Measurements from ENCODE around the gene SOX4.

The SOX4 gene

DNA sequence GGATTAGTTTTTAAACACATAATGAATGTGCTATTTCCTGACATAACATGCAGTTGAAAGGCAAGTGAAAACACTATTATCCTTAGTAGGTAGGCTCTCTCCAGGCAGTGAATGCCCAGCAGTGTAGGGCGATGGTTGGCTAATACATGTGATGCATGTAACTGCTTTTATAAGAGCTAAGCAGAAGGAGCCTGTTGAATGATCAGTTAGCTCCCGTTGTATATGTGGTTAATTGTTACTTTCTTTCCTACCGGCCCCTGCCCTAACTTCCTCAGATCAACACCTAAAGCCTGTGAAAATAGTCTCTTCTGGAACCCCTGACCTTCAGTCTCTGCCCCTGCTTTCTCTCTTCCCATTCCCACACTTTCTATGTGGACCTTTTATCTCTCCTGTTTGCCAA, 10.5 kb downstream of the SOX4 start:
- DNase-seq (ENCODE audit: low read depth): no peak
- H3K4me3 ChIP-seq (replicated peaks; ENCODE audit: low read depth, low read length): no peak overlapping the region
- TF ChIP-seq, protein P1, sequence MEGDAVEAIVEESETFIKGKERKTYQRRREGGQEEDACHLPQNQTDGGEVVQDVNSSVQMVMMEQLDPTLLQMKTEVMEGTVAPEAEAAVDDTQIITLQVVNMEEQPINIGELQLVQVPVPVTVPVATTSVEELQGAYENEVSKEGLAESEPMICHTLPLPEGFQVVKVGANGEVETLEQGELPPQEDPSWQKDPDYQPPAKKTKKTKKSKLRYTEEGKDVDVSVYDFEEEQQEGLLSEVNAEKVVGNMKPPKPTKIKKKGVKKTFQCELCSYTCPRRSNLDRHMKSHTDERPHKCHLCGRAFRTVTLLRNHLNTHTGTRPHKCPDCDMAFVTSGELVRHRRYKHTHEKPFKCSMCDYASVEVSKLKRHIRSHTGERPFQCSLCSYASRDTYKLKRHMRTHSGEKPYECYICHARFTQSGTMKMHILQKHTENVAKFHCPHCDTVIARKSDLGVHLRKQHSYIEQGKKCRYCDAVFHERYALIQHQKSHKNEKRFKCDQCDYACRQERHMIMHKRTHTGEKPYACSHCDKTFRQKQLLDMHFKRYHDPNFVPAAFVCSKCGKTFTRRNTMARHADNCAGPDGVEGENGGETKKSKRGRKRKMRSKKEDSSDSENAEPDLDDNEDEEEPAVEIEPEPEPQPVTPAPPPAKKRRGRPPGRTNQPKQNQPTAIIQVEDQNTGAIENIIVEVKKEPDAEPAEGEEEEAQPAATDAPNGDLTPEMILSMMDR (IDR thresholded peaks at IDR 0.05; ENCODE audit: low read length, missing control alignments): no peak

DNA sequence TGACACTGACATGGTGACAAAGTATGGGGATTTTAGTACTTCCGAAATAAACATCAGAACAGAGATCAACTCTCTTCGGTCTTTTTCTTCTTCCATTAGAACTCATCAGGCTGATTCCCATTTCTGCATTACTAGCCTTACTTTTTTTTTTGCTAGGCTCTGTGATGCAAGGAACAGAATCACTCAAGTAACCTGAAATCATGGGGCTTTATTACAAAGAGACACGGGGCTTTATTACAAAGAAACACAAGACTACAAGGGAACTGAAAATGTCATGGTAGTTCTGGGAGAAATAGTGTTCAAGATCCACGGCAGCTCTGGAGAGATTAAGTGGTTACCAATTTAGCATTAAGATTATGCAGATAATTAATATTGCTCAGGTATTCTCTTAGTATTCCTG, 11.6 kb downstream of the SOX4 start:
- DNase-seq (ENCODE audit: low read depth): no peak
- H3K4me3 ChIP-seq (replicated peaks; ENCODE audit: low read depth, low read length): no peak overlapping the region
- TF ChIP-seq, protein P1 (IDR thresholded peaks at IDR 0.05; ENCODE audit: low read length, missing control alignments): no peak

- TF ChIP-seq, protein P1 (IDR thresholded peaks at IDR 0.05; ENCODE audit: low read length, missing control alignments): no peak
- no peak overlapping the region for H3K4me3 ChIP-seq (replicated peaks; ENCODE audit: low read depth, low read length)
- no peak for DNase-seq (ENCODE audit: low read depth)
Measured at GRCh38 chr6:21608601-21609000, 15.1 kb downstream of the SOX4 start.

DNA sequence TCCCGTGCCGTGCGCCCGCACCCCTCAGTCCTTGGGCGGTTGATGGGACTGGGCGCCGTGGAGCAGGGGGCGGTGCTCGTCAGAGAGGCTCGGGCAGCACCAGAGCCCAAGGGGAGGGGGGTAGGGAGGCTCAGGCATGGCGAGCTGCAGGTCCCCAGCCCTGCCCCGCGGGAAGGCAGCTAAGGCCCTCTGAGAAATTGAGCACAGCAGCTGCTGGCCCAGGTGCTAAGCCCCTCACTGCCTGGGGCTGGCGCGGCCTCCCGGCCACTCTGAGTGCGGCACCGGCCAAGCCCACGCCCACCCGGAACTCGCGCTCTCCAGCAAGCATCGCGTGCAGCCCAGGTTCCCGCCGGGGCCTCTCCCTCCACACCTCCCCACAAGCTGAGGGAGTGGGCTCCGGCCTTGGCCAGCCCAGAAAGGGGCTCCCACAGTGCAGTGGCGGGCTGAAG, 16.4 kb downstream of the SOX4 start:
- TF ChIP-seq, protein P1 (IDR thresholded peaks at IDR 0.05; ENCODE audit: low read length, missing control alignments): no peak
- no peak overlapping the region for H3K4me3 ChIP-seq (replicated peaks; ENCODE audit: low read depth, low read length)

DNA sequence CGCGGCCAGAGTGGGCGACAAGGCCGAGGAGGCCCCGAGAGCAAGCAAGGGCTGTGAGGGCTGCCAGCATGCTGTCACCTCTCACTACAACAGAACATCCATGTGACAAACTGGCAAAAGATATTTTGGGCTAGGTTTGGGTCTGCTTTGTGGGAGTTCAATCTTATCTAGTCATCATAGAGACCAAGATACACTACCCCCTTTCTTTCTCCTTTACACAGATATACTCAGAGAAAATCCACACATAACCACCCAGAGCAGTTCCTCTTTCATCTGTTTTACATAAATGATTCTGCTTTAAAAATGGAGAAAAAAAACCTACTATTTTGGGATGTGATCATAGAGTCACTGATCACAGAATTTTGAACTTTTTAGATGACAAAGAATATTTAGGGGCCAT, 16.8 kb downstream of the SOX4 start:
- H3K4me3 ChIP-seq (replicated peaks; ENCODE audit: low read depth, low read length): no peak overlapping the region
- TF ChIP-seq, protein P1 (IDR thresholded peaks at IDR 0.05; ENCODE audit: low read length, missing control alignments): no peak
- DNase-seq (ENCODE audit: low read depth): no peak

More for the DNA sequence above, 16.4 kb downstream of the SOX4 start:
- DNase-seq (ENCODE audit: low read depth): no peak

- DNase-seq (ENCODE audit: low read depth): no peak
- H3K4me3 ChIP-seq (replicated peaks; ENCODE audit: low read depth, low read length): no peak overlapping the region
- TF ChIP-seq, protein P1 (IDR thresholded peaks at IDR 0.05; ENCODE audit: low read length, missing control alignments): no peak
Measured at GRCh38 chr6:21611485-21611884, 17.9 kb downstream of the SOX4 start.

- no peak overlapping the region for H3K4me3 ChIP-seq (replicated peaks; ENCODE audit: low read depth, low read length)
- no peak for DNase-seq (ENCODE audit: low read depth)
- TF ChIP-seq, protein P1 (IDR thresholded peaks at IDR 0.05; ENCODE audit: low read length, missing control alignments): no peak
Measured at GRCh38 chr6:21612067-21612745, 18.7 kb downstream of the SOX4 start.
